GM23338 (cell line): ENCODE measurements around the gene DTNB. TPM values are rescaled to one million over a fixed set of nuclear protein-coding genes. Genes with fewer than 3 reads are reported as not detected.
"Not testable (repeated sequence)": the region's sequence is repeated elsewhere in the genome, so short reads cannot be mapped to it uniquely, and the experiment has no call there.

Source experiments
- ATAC-seq: fragments of 200-7000 bp; cut with Tn5 transposase; 3 replicates; pipeline ENCODE4 v1.9.1; 2020
- DNase-seq: peaks from one replicate; pipeline ENCODE4 v3.0.0-alpha.2; 2015; ENCODE audit warnings: low spot score
- H2AFZ ChIP-seq: fragments of 200-600 bp; sonication (generic); 2 replicates; pipeline ENCODE4 v1.8.0; 2016; ENCODE audit warnings: antibody characterized with exemption, mild to moderate bottlenecking, moderate library complexity
- H3F3A ChIP-seq: fragments of 200-600 bp; sonication (generic); replicated peaks from 2 replicates; pipeline ENCODE4 v1.8.0; 2017; ENCODE audit warnings: antibody characterized with exemption, mixed run types, low read depth
- H3K27ac ChIP-seq: fragments of 200-600 bp; sonication (generic); 2 replicates; pipeline ENCODE4 v1.6.1; 2016; ENCODE audit warnings: low read depth
- H3K27me3 ChIP-seq: fragments of 200-600 bp; sonication (generic); 2 replicates; pipeline ENCODE4 v1.8.0; 2016; ENCODE audit warnings: mild to moderate bottlenecking, mixed run types, moderate library complexity; ENCODE audit not compliant: insufficient read depth
- H3K36me3 ChIP-seq: fragments of 200-600 bp; sonication (generic); 2 replicates; pipeline ENCODE4 v1.8.0; 2016; ENCODE audit warnings: mild to moderate bottlenecking; ENCODE audit not compliant: insufficient read depth
- H3K4me1 ChIP-seq: fragments of 200-600 bp; sonication (generic); 2 replicates; pipeline ENCODE4 v1.8.0; 2016; ENCODE audit warnings: mild to moderate bottlenecking, moderate library complexity; ENCODE audit not compliant: insufficient read depth
- H3K4me2 ChIP-seq: fragments of 200-600 bp; sonication (generic); 2 replicates; pipeline ENCODE4 v1.7.1; 2017; ENCODE audit warnings: mixed run types
- H3K4me3 ChIP-seq: fragments of 200-600 bp; sonication (generic); 2 replicates; pipeline ENCODE4 v1.6.1; 2016; ENCODE audit warnings: mixed run types
- H3K79me2 ChIP-seq: fragments of 200-600 bp; sonication (generic); replicated peaks from 2 replicates; pipeline ENCODE4 v1.8.0; 2017; ENCODE audit warnings: mild to moderate bottlenecking; ENCODE audit not compliant: insufficient read depth
- H3K9me2 ChIP-seq: fragments of 200-600 bp; sonication (generic); 2 replicates; pipeline ENCODE4 v1.8.0; 2017; ENCODE audit not compliant: insufficient read depth
- H4K20me1 ChIP-seq: fragments of 200-600 bp; sonication (generic); replicated peaks from 2 replicates; pipeline ENCODE4 v1.8.0; 2017; ENCODE audit warnings: mild to moderate bottlenecking; ENCODE audit not compliant: insufficient read depth
- H3K27ac Mint-ChIP-seq: 2 replicates; pipeline ENCODE4 v1.8.0; 2020; ENCODE audit warnings: inconsistent platforms, mild to moderate bottlenecking, moderate library complexity, mixed read lengths
- H3K27me3 Mint-ChIP-seq: 3 replicates; pipeline ENCODE4 v1.8.0; 2022; ENCODE audit warnings: low read depth, mild to moderate bottlenecking, moderate library complexity, mixed read lengths, inconsistent platforms; ENCODE audit not compliant: insufficient read depth, poor library complexity
- H3K36me3 Mint-ChIP-seq: 3 replicates; pipeline ENCODE4 v1.8.0; 2021; ENCODE audit warnings: low read depth, mild to moderate bottlenecking, inconsistent platforms, moderate library complexity, mixed read lengths
- H3K4me1 Mint-ChIP-seq: 3 replicates; pipeline ENCODE4 v1.8.0; 2020; ENCODE audit warnings: mild to moderate bottlenecking, inconsistent platforms, mixed read lengths
- H3K4me3 Mint-ChIP-seq: 3 replicates; pipeline ENCODE4 v1.8.0; 2021; ENCODE audit warnings: moderate library complexity, mild to moderate bottlenecking, inconsistent platforms, mixed read lengths
- H3K9me3 Mint-ChIP-seq: 3 replicates; pipeline ENCODE4 v1.8.0; 2020; ENCODE audit warnings: moderate library complexity, mild to moderate bottlenecking, inconsistent platforms, mixed read lengths
- CREB1 ChIP-seq: fragments of 250-450 bp; sonication (Bioruptor Pico); IDR thresholded peaks from 2 replicates; pipeline ENCODE4 v1.5.0; 2020; ENCODE audit warnings: low read depth, mild to moderate bottlenecking, moderate library complexity
- STAT1 ChIP-seq: IDR thresholded peaks from one replicate; pipeline ENCODE4 v1.6.1; 2016; ENCODE audit warnings: antibody characterized with exemption; ENCODE audit not compliant: unreplicated experiment
- polyA plus RNA-seq: library from polyadenylated mRNA; unstranded; fragments of >200 nt; fragmentation: Nextera tagmentation; extraction: Ambion mirVana; gene quantifications from 2 replicates; pipeline ENCODE4 v1.2.1, GENCODE V29; 2016
- total RNA-seq: library from RNA; depleted of rRNA; stranded (reverse); fragments of >200 nt; shearing (Covaris generic); gene quantifications from 2 replicates; pipeline ENCODE4 v1.2.3, GENCODE V29; 2014
- TF ChIP-seq, protein P1 (sequence below): fragments of 250-450 bp; sonication (Bioruptor Pico); IDR thresholded peaks from 2 replicates; pipeline ENCODE4 v1.5.0; 2020; ENCODE audit warnings: mild to moderate bottlenecking, moderate library complexity
- TF ChIP-seq, protein P2 (sequence below): IDR thresholded peaks from 2 replicates; pipeline ENCODE4 v1.6.1; 2016; ENCODE audit warnings: antibody characterized with exemption

Gene DTNB
- total and polyA plus RNA-seq, 2 experiments from 2014 or later = 22.1 to 29.4 TPM

DNA sequence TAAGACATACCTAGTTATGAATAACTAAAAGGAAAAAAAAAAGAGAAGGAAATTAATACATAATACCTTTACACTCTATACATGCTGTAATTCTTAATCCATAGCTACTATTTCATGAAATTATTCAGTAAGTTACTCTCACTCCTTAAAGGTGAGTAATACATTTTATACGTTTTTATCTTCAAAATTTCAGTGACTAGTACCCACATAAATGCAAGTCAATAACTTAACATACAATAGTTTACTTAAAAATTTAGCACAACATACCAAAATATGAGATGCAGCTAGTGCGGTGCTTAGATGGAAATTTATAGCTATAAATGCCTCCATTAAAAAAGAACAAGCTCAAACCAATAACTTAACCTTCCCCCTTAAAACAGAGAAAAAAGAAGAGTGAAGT lies 36.0 kb upstream of the DTNB start (continued):
- TF ChIP-seq, protein P1, sequence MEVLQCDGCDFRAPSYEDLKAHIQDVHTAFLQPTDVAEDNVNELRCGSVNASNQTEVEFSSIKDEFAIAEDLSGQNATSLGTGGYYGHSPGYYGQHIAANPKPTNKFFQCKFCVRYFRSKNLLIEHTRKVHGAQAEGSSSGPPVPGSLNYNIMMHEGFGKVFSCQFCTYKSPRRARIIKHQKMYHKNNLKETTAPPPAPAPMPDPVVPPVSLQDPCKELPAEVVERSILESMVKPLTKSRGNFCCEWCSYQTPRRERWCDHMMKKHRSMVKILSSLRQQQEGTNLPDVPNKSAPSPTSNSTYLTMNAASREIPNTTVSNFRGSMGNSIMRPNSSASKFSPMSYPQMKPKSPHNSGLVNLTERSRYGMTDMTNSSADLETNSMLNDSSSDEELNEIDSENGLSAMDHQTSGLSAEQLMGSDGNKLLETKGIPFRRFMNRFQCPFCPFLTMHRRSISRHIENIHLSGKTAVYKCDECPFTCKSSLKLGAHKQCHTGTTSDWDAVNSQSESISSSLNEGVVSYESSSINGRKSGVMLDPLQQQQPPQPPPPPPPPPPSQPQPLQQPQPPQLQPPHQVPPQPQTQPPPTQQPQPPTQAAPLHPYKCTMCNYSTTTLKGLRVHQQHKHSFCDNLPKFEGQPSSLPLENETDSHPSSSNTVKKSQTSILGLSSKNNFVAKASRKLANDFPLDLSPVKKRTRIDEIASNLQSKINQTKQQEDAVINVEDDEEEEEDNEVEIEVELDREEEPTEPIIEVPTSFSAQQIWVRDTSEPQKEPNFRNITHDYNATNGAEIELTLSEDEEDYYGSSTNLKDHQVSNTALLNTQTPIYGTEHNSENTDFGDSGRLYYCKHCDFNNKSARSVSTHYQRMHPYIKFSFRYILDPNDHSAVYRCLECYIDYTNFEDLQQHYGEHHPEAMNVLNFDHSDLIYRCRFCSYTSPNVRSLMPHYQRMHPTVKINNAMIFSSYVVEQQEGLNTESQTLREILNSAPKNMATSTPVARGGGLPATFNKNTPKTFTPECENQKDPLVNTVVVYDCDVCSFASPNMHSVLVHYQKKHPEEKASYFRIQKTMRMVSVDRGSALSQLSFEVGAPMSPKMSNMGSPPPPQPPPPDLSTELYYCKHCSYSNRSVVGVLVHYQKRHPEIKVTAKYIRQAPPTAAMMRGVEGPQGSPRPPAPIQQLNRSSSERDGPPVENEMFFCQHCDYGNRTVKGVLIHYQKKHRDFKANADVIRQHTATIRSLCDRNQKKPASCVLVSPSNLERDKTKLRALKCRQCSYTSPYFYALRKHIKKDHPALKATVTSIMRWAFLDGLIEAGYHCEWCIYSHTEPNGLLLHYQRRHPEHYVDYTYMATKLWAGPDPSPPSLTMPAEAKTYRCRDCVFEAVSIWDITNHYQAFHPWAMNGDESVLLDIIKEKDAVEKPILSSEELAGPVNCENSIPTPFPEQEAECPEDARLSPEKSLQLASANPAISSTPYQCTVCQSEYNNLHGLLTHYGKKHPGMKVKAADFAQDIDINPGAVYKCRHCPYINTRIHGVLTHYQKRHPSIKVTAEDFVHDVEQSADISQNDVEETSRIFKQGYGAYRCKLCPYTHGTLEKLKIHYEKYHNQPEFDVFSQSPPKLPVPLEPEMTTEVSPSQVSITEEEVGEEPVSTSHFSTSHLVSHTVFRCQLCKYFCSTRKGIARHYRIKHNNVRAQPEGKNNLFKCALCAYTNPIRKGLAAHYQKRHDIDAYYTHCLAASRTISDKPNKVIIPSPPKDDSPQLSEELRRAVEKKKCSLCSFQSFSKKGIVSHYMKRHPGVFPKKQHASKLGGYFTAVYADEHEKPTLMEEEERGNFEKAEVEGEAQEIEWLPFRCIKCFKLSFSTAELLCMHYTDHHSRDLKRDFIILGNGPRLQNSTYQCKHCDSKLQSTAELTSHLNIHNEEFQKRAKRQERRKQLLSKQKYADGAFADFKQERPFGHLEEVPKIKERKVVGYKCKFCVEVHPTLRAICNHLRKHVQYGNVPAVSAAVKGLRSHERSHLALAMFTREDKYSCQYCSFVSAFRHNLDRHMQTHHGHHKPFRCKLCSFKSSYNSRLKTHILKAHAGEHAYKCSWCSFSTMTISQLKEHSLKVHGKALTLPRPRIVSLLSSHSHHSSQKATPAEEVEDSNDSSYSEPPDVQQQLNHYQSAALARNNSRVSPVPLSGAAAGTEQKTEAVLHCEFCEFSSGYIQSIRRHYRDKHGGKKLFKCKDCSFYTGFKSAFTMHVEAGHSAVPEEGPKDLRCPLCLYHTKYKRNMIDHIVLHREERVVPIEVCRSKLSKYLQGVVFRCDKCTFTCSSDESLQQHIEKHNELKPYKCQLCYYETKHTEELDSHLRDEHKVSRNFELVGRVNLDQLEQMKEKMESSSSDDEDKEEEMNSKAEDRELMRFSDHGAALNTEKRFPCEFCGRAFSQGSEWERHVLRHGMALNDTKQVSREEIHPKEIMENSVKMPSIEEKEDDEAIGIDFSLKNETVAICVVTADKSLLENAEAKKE = no peak

DNA sequence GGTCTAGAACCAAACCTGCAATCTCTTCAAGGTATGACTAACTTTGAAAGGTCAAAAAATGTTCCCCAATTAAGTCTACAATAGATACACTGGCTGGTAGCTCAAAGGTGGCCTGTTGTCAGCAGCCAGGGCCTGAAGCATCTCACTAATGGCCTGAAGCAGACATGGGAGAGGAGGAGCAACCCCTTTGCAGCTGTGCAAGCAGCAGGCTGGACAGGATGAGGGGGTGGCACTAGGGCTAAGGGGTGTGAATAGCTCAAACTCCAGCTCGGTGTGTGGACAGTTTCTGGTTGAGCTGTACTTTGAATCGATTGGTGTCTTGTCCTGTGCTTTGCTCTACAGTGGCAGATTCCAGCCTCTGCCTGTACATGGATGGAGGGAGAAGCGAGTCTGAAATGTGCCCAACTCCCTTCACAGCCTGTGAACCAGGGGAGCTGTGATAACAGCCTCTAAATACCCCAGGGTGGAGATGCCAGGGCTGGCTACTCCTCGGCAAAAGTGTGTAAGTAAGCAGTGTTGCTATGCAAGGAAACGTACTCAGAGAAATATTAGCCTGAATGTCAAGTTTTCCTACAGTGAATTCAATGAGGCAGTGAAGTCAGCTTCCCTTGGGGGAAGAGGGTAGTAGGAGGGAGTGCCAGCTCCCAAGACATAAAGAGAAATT lies 34.7 kb upstream of the DTNB start:
- H3K79me2 ChIP-seq = no peaks in the 10 kb centered on the region
- H3F3A ChIP-seq = no peaks in the 10 kb centered on the region
- no peak for TF ChIP-seq STAT1
- TF ChIP-seq, protein P2, sequence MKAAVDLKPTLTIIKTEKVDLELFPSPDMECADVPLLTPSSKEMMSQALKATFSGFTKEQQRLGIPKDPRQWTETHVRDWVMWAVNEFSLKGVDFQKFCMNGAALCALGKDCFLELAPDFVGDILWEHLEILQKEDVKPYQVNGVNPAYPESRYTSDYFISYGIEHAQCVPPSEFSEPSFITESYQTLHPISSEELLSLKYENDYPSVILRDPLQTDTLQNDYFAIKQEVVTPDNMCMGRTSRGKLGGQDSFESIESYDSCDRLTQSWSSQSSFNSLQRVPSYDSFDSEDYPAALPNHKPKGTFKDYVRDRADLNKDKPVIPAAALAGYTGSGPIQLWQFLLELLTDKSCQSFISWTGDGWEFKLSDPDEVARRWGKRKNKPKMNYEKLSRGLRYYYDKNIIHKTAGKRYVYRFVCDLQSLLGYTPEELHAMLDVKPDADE = no peak
- TF ChIP-seq CREB1 (CRISPR knock-in tag) = no peak
- H3K9me2 ChIP-seq = no peaks in the 10 kb centered on the region
- ATAC-seq (no peak), DNase-seq (no peak)
- Mint-ChIP-seq H3K4me1 (no peaks in the 10 kb centered on the region; the same call in 2 of the 3 replicates), H3K9me3 (peaks cover 14% of the 10 kb centered on the region), H3K27ac (no peak overlapping the region), H3K36me3 (peaks cover 9% of the 10 kb centered on the region; the same call in 1 of the 3 replicates), H3K4me3 (no peak overlapping the region; the same call in 2 of the 3 replicates), H3K27me3 (no peaks in the 10 kb centered on the region)
- no peaks in the 10 kb centered on the region for H3K4me1 ChIP-seq
- peak overlapping the region; percentile 47; the same call in 1 of the 2 replicates for H2AFZ ChIP-seq
- H3K36me3 ChIP-seq = no peaks in the 10 kb centered on the region
- no peak overlapping the region for H3K4me2 ChIP-seq
- no peak overlapping the region for H3K4me3 ChIP-seq
- H3K27me3 ChIP-seq = no peaks in the 10 kb centered on the region
- H4K20me1 ChIP-seq = no peaks in the 10 kb centered on the region
- H3K27ac ChIP-seq = no peak overlapping the region

DNA sequence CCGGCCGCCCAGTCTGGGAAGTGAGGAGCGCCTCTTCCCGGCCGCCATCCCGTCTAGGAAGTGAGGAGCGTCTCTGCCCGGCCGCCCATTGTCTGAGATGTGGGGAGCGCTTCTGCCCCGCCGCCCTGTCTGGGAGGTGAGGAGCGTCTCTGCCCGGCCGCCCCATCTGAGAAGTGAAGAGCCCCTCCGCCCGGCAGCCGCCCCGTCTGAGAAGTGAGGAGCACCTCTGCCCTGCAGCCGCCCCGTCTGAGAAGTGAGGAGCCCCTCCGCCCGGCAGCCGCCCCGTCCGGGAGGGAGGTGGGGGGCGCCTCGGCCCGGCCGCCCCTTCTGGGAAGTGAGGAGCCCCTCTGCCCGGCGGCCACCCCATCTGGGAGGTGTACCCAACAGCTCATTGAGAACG lies 32.2 kb upstream of the DTNB start:
- not testable (repeated sequence) for H2AFZ ChIP-seq

More for the DNA sequence above, 32.2 kb upstream of the DTNB start:
- H3K36me3 ChIP-seq, H3K27ac ChIP-seq, H3K27me3 ChIP-seq, DNase-seq, H3K9me2 ChIP-seq, H3K79me2 ChIP-seq, H3K4me2 ChIP-seq, H3K27ac Mint-ChIP-seq, H3F3A ChIP-seq, ATAC-seq, H3K4me3 Mint-ChIP-seq, H3K27me3 Mint-ChIP-seq, H3K4me1 Mint-ChIP-seq, H3K36me3 Mint-ChIP-seq, H3K4me1 ChIP-seq, H3K4me3 ChIP-seq, H4K20me1 ChIP-seq: not testable (repeated sequence)
- peaks cover 14% of the 10 kb centered on the region for H3K9me3 Mint-ChIP-seq
